OCI-LY1 (cell line): ENCODE measurements around the gene PSKH1.

ENCODE experiments used
- H2AFZ ChIP-seq: fragments of 200-600 bp; sonication (generic), shearing (Covaris generic); 2 replicates; pipeline ENCODE4 v1.6.0; 2014; ENCODE audit warnings: antibody characterized with exemption, mild to moderate bottlenecking, low read length
- H3F3A ChIP-seq: fragments of 200-600 bp; sonication (generic), shearing (Covaris generic); 2 replicates; pipeline ENCODE4 v1.6.0; 2014; ENCODE audit warnings: mild to moderate bottlenecking, antibody characterized with exemption, low read length, moderate library complexity; ENCODE audit not compliant: insufficient read depth
- H3K27ac ChIP-seq: fragments of 200-600 bp; sonication (generic); 2 replicates; pipeline ENCODE4 v1.5.1; 2014; ENCODE audit warnings: low read length, mixed run types, mild to moderate bottlenecking, low read depth; ENCODE audit not compliant: poor library complexity, severe bottlenecking
- H3K27me3 ChIP-seq: fragments of 200-600 bp; sonication (generic); 2 replicates; pipeline ENCODE4 v1.6.0; 2014; ENCODE audit warnings: antibody characterized with exemption, mild to moderate bottlenecking, low read length, moderate library complexity; ENCODE audit not compliant: insufficient read depth
- H3K36me3 ChIP-seq: fragments of 200-600 bp; sonication (generic); 2 replicates; pipeline ENCODE4 v1.6.1; 2014; ENCODE audit warnings: mild to moderate bottlenecking, antibody characterized with exemption, low read length, moderate library complexity, mixed read lengths; ENCODE audit not compliant: insufficient read depth
- H3K4me1 ChIP-seq: fragments of 200-600 bp; sonication (generic); 2 replicates; pipeline ENCODE4 v1.5.1; 2014; ENCODE audit warnings: mild to moderate bottlenecking, low read length, moderate library complexity; ENCODE audit not compliant: insufficient read depth, severe bottlenecking
- H3K4me2 ChIP-seq: fragments of 200-600 bp; sonication (generic), shearing (Covaris generic); 2 replicates; pipeline ENCODE4 v1.6.1; 2014; ENCODE audit warnings: low read length
- H3K4me3 ChIP-seq: fragments of 200-600 bp; sonication (generic); 2 replicates; pipeline ENCODE4 v1.5.1; 2014; ENCODE audit warnings: low read length, low read depth, mild to moderate bottlenecking, mixed read lengths; ENCODE audit not compliant: poor library complexity, severe bottlenecking
- H3K79me2 ChIP-seq: fragments of 200-600 bp; shearing (Covaris generic); 2 replicates; pipeline ENCODE4 v1.6.1; 2016; ENCODE audit warnings: mixed run types, low read length, mixed read lengths; ENCODE audit not compliant: insufficient read depth
- H3K9ac ChIP-seq: fragments of 200-600 bp; sonication (generic), shearing (Covaris generic); 2 replicates; pipeline ENCODE4 v1.6.1; 2014; ENCODE audit warnings: mild to moderate bottlenecking, low read length, mixed read lengths
- H3K9me2 ChIP-seq: fragments of 200-600 bp; sonication (generic), shearing (Covaris generic); 2 replicates; pipeline ENCODE4 v1.6.1; 2014; ENCODE audit warnings: low read depth, mild to moderate bottlenecking, low read length, mixed read lengths
- H3K9me3 ChIP-seq: fragments of 200-600 bp; shearing (Covaris generic); 2 replicates; pipeline ENCODE4 v1.6.1; 2014; ENCODE audit warnings: low read length, mixed read lengths
- H4K20me1 ChIP-seq: fragments of 200-600 bp; sonication (generic), shearing (Covaris generic); 2 replicates; pipeline ENCODE4 v1.6.0; 2016; ENCODE audit warnings: mild to moderate bottlenecking, low read length; ENCODE audit not compliant: insufficient read depth
- CTCF ChIP-seq: fragments of 200-600 bp; sonication (generic), shearing (Covaris generic); IDR thresholded peaks from 2 replicates; pipeline ENCODE4 v1.5.1; 2017; ENCODE audit warnings: mild to moderate bottlenecking, antibody characterized with exemption, low read length, moderate library complexity, mixed read lengths
- EZH2 ChIP-seq: fragments of 200-600 bp; sonication (generic), shearing (Covaris generic); IDR thresholded peaks from 2 replicates; pipeline ENCODE4 v1.8.0; 2017; ENCODE audit warnings: borderline replicate concordance, mixed run types, mild to moderate bottlenecking, antibody characterized with exemption, low read length, moderate library complexity, mixed read lengths

Gene PSKH1

GRCh38 chr16:67977469-67978227 lies 84.6 kb downstream of the PSKH1 start:
- Histone ChIP-seq H3F3A (no peaks in the 10 kb centered on the region), H3K9ac (no peak overlapping the region), H3K9me2 (no peaks in the 10 kb centered on the region), H3K27ac (no peak overlapping the region), H3K27me3 (no peaks in the 10 kb centered on the region), H3K36me3 (no peaks in the 10 kb centered on the region), H2AFZ (no peak overlapping the region), H3K4me2 (no peak overlapping the region), H3K9me3 (no peaks in the 10 kb centered on the region), H3K4me3 (no peak overlapping the region), H3K4me1 (no peaks in the 10 kb centered on the region), H4K20me1 (no peaks in the 10 kb centered on the region), H3K79me2 (no peaks in the 10 kb centered on the region)
- no peak for TF ChIP-seq CTCF
- no peak for TF ChIP-seq EZH2
